K562 (cell line): ENCODE data around the gene BCL2L15. TPM values are rescaled to one million over a fixed set of nuclear protein-coding genes. Genes with fewer than 3 reads are reported as not detected.
A peak's percentile ranks its signal among the peaks of the same experiment; 100 is the strongest.

Experiments
- BCLAF1 ChIP-seq, 2 experiments: fragments of 450-650 bp in 1 of 2; IDR thresholded peaks; 2 replicates each; pipeline ENCODE4 v1.6.1; 2011 to 2017; ENCODE audit warnings: low read depth in 2 of 2, antibody characterized with exemption in 1 of 2, borderline replicate concordance in 1 of 2, low read length in 1 of 2, mild to moderate bottlenecking in 1 of 2, mixed read lengths in 1 of 2; ENCODE audit not compliant: control insufficient read depth in 1 of 2
- BCOR ChIP-seq: fragments of 450-650 bp; IDR thresholded peaks from 2 replicates; pipeline ENCODE4 v1.6.1; 2016
- BRD4 ChIP-seq: fragments of 200-600 bp; sonication (generic); IDR thresholded peaks from 2 replicates; pipeline ENCODE4 v1.6.1; 2017; ENCODE audit warnings: inconsistent platforms
- CREB3 ChIP-seq: fragments of 450-650 bp; conservative IDR thresholded peaks from 2 replicates; pipeline ENCODE4 v1.6.1; 2016; ENCODE audit warnings: missing genetic modification characterization, low read depth, mild to moderate bottlenecking, missing compliant biosample characterization, moderate library complexity
- ETV1 ChIP-seq: fragments of 450-650 bp; conservative IDR thresholded peaks from 2 replicates; pipeline ENCODE4 v1.6.1; 2016; ENCODE audit warnings: missing genetic modification characterization, control low read depth, low read depth, missing compliant biosample characterization
- FOSL1 ChIP-seq: fragments of 200-800 bp; sonication (Bioruptor generic); conservative IDR thresholded peaks from 2 replicates; pipeline ENCODE4 v1.6.1; 2016; ENCODE audit warnings: missing genetic modification characterization, missing compliant biosample characterization
- GTF2A2 ChIP-seq: IDR thresholded peaks from 2 replicates; pipeline ENCODE4 v1.6.1; 2016; ENCODE audit warnings: mild to moderate bottlenecking, missing genetic modification characterization, missing compliant biosample characterization
- HMGN3 ChIP-seq: IDR thresholded peaks from 2 replicates; pipeline ENCODE4 v1.6.1; 2011; ENCODE audit warnings: borderline replicate concordance, low read depth, mild to moderate bottlenecking, mixed read lengths, low read length; ENCODE audit not compliant: insufficient read length; ENCODE audit errors: extremely low read depth
- ID3 ChIP-seq, 2 experiments: fragments of 250-450 bp in 1 of 2; fragments of 450-650 bp in 1 of 2; sonication (Bioruptor Pico) in 1 of 2; IDR thresholded peaks; 2 replicates each; pipeline versions ENCODE4 v1.6.1 to v1.8.0; 2016 to 2021; ENCODE audit warnings: mild to moderate bottlenecking in 2 of 2, moderate library complexity in 2 of 2, missing compliant biosample characterization in 1 of 2, missing genetic modification characterization in 1 of 2
- JUND ChIP-seq, 2 experiments: IDR thresholded peaks; 2 replicates in 1 of 2; 3 replicates in 1 of 2; pipeline ENCODE4 v1.6.1; 2011; ENCODE audit warnings: borderline replicate concordance in 2 of 2, low read depth in 2 of 2, low read length in 2 of 2, improper control_type of control experiment in 1 of 2, missing biosample characterization in 1 of 2, missing genetic modification characterization in 1 of 2, missing genetic modification reagents in 1 of 2
- L3MBTL2 ChIP-seq: fragments of 450-650 bp; IDR thresholded peaks from 2 replicates; pipeline ENCODE4 v1.6.1; 2016; ENCODE audit warnings: mild to moderate bottlenecking, moderate library complexity
- MAZ ChIP-seq, 2 experiments: fragments of 450-650 bp in 1 of 2; sonication (generic) in 1 of 2; formaldehyde crosslinking; IDR thresholded peaks in 1 of 2; conservative IDR thresholded peaks in 1 of 2; 2 replicates each; pipeline versions ENCODE4 v1.4.0 to v1.5.0; 2020; ENCODE audit warnings: mild to moderate bottlenecking in 1 of 2, missing genetic modification reagents in 1 of 2
- MBD1 ChIP-seq: fragments of 250-450 bp; sonication (Bioruptor Pico); IDR thresholded peaks from 2 replicates; pipeline ENCODE4 v1.8.0; 2022; ENCODE audit warnings: inconsistent platforms
- NCOA1 ChIP-seq: fragments of 450-650 bp; IDR thresholded peaks from 2 replicates; pipeline ENCODE4 v1.6.1; 2016; ENCODE audit warnings: low read depth
- RAD21 ChIP-seq, 2 experiments: fragments of 250-450 bp in 1 of 2; fragments of 450-650 bp in 1 of 2; sonication (Bioruptor Pico) in 1 of 2; formaldehyde crosslinking in 1 of 2; IDR thresholded peaks in 1 of 2; conservative IDR thresholded peaks in 1 of 2; 2 replicates each; pipeline versions ENCODE4 v1.4.0 to v1.8.0; 2020 to 2022; ENCODE audit warnings: mild to moderate bottlenecking in 2 of 2, moderate library complexity in 1 of 2
- STAG1 ChIP-seq: sonication (generic); formaldehyde crosslinking; IDR thresholded peaks from 2 replicates; pipeline ENCODE4 v1.5.0; 2020; ENCODE audit warnings: missing genetic modification reagents, borderline replicate concordance
- ZNF133 ChIP-seq: fragments of 250-450 bp; sonication (Bioruptor Pico); IDR thresholded peaks from 2 replicates; pipeline ENCODE4 v1.4.0; 2020; ENCODE audit warnings: mild to moderate bottlenecking
- ZNF780A ChIP-seq: fragments of 250-450 bp; sonication (Bioruptor Pico); IDR thresholded peaks from 2 replicates; pipeline ENCODE4 v1.5.0; 2021; ENCODE audit warnings: mild to moderate bottlenecking
- polyA plus RNA-seq, 8 experiments: library from polyadenylated mRNA; depleted of rRNA in 4 of 8; stranded (reverse) in 5 of 8; unstranded in 3 of 8; fragments of >200 nt; fragmentation: Nextera tagmentation in 2 of 8; fragmentation: Illumina TruSeq in 1 of 8; extraction: Ambion mirVana in 2 of 8; extraction: Trizol in 1 of 8; gene quantifications; 2 replicates each; pipeline versions ENCODE4 v1.2.1 to v1.2.3, GENCODE V29; 2011 to 2014; ENCODE audit warnings: inconsistent platforms in 1 of 8, missing spikeins in 1 of 8
- total RNA-seq, 7 experiments: library from RNA; depleted of rRNA in 6 of 7; stranded (reverse); fragments of >200 nt in 6 of 7; fragmentation: Illumina TruSeq in 2 of 7; extraction: Trizol in 2 of 7; gene quantifications; 2 replicates each; pipeline versions ENCODE4 v1.2.1 to v1.2.3, GENCODE V29; 2011 to 2021; ENCODE audit warnings: low replicate concordance in 1 of 7

The BCL2L15 gene
- total and polyA plus RNA-seq, 9 of the 15 experiments (the other 6 are each of a cell fraction or from before 2014, with no cell fraction given), result 0.06 to 0.42 (median 0.28) TPM; not detected in 1

GRCh38 chr1:113929750-113930498 lies 42.5 kb upstream of the BCL2L15 start (continued):
- no peak for TF ChIP-seq JUND (IDR thresholded peaks at IDR 0.05; ENCODE audit: borderline replicate concordance, low read depth, low read length)
- TF ChIP-seq JUND (tag; IDR thresholded peaks at IDR 0.05; ENCODE audit: borderline replicate concordance, low read depth, low read length), result 0 out of 3 replicates have a peak, but pooled peaks have one; percentile 11
- no peak for TF ChIP-seq CREB3 (tag)
- peak in 1 of 2 experiments; percentile 39; a peak in 3 of 4 replicates for TF ChIP-seq RAD21 (CRISPR knock-in tag; conservative IDR thresholded peaks at IDR 0.05 in 1 of 2, IDR thresholded peaks at IDR 0.05 in 1 of 2)
- TF ChIP-seq L3MBTL2, result peak; percentile 23; the same call in 1 of the 2 replicates
- no peak for TF ChIP-seq HMGN3
- peak in 1 of 2 experiments; percentile 9; a peak in 2 of 4 replicates for TF ChIP-seq MAZ (CRISPR knock-in tag; conservative IDR thresholded peaks at IDR 0.05 in 1 of 2, IDR thresholded peaks at IDR 0.05 in 1 of 2)
- no peak for TF ChIP-seq ZNF780A (CRISPR knock-in tag)
- TF ChIP-seq ETV1 (tag), result no peak
- TF ChIP-seq BRD4, result peak; percentile 59; the same call in 1 of the 2 replicates
- TF ChIP-seq GTF2A2 (tag), result 0 out of 2 replicates have a peak, but pooled peaks have one; percentile 40
- no peak for TF ChIP-seq ID3 (CRISPR knock-in tag; IDR thresholded peaks at IDR 0.05)
- TF ChIP-seq ID3 (tag; IDR thresholded peaks at IDR 0.05), result 0 out of 2 replicates have a peak, but pooled peaks have one; percentile 33
- no peak; the same call in 1 of the 2 replicates for TF ChIP-seq STAG1
- TF ChIP-seq MBD1 (CRISPR knock-in tag), result no peak
- peak; percentile 18; the same call in 1 of the 2 replicates for TF ChIP-seq BCOR
- peak; percentile 8; the same call in 1 of the 2 replicates for TF ChIP-seq FOSL1 (tag)
- TF ChIP-seq BCLAF1 (IDR thresholded peaks at IDR 0.05; ENCODE audit: borderline replicate concordance in 1 of 2, control insufficient read depth in 1 of 2, low read depth in 2 of 2, low read length in 1 of 2), result no peak
- peak; percentile 61; the same call in 1 of the 2 replicates for TF ChIP-seq ZNF133 (CRISPR knock-in tag)
- 0 out of 2 replicates have a peak, but pooled peaks have one; percentile 24 for TF ChIP-seq NCOA1
